Spleen (tissue), 11 donors: ENCODE measurements around the gene ARHGEF37. TPM values are rescaled to one million over a fixed set of nuclear protein-coding genes. Genes with fewer than 3 reads are reported as not detected.

Experiments used
- DNase-seq: peaks from one replicate; pipeline ENCODE4 v3.0.0-alpha.2; 2020
- H3K27ac ChIP-seq, 8 donors: fragments of 200-600 bp; sonication (generic) in 7 of 8; 1 replicate in 4 of 8; 2 replicates in 4 of 8; pipeline versions ENCODE4 v1.5.0 to v1.8.0; 2016 to 2021; ENCODE audit warnings: inconsistent platforms in 4 of 8, mild to moderate bottlenecking in 4 of 8, moderate library complexity in 1 of 8
- H3K27me3 ChIP-seq, 7 donors: fragments of 200-600 bp; sonication (generic) in 6 of 7; replicated peaks in 1 of 7; 1 replicate in 4 of 7; 2 replicates in 3 of 7; pipeline versions ENCODE4 v1.5.0 to v1.8.0; 2016 to 2021; ENCODE audit warnings: inconsistent platforms in 3 of 7, mild to moderate bottlenecking in 1 of 7
- H3K36me3 ChIP-seq, 6 donors: fragments of 200-600 bp; sonication (generic) in 5 of 6; 1 replicate in 4 of 6; 2 replicates in 2 of 6; pipeline versions ENCODE4 v1.5.0 to v1.8.0; 2016 to 2021; ENCODE audit warnings: inconsistent platforms in 2 of 6
- H3K4me1 ChIP-seq, 6 donors: fragments of 200-600 bp; sonication (generic) in 5 of 6; 1 replicate in 3 of 6; 2 replicates in 3 of 6; pipeline versions ENCODE4 v1.5.0 to v1.8.0; 2016 to 2021; ENCODE audit warnings: inconsistent platforms in 3 of 6
- H3K4me3 ChIP-seq, 8 donors: fragments of 200-600 bp; sonication (generic) in 7 of 8; 1 replicate in 4 of 8; 2 replicates in 4 of 8; pipeline versions ENCODE4 v1.5.0 to v1.8.0; 2016 to 2021; ENCODE audit warnings: inconsistent platforms in 4 of 8, mild to moderate bottlenecking in 4 of 8, moderate library complexity in 2 of 8
- H3K9me3 ChIP-seq, 8 donors: fragments of 200-600 bp; sonication (generic) in 7 of 8; 1 replicate in 4 of 8; 2 replicates in 4 of 8; pipeline versions ENCODE4 v1.5.0 to v1.8.0; 2016 to 2021; ENCODE audit warnings: inconsistent platforms in 4 of 8
- POLR2A ChIP-seq, 3 donors: fragments of 450-650 bp; IDR thresholded peaks; one replicate each; pipeline ENCODE4 v1.5.1; 2017; ENCODE audit warnings: antibody characterized with exemption in 3 of 3, mild to moderate bottlenecking in 1 of 3
- POLR2AphosphoS5 ChIP-seq, 3 donors: sonication (generic); formaldehyde crosslinking; IDR thresholded peaks; one replicate each; pipeline ENCODE4 v1.5.1; 2017; ENCODE audit warnings: antibody characterized with exemption in 3 of 3
- WGBS, 5 donors: extraction: QIAGEN DNeasy Blood & Tissue Kit in 3 of 5; methylation state at CpG; one replicate each; pipeline versions ENCODE4 v1.1.5 to v1.1.7; 2013 to 2018; 5-methylcytosine and 5-hydroxymethylcytosine counted together
- intact Hi-C: fragments of 100-400 bp; cut with DNase I; formaldehyde crosslinking; loops from one replicate; pipeline ENCODE4 v1.15.0; 2023; ENCODE audit warnings: low total_unique reads
- polyA plus RNA-seq, 3 donors: library from polyadenylated mRNA; stranded (reverse); fragments of 200-250 nt; gene quantifications; one replicate each; pipeline ENCODE4 v1.2.1, GENCODE V29; 2013
- total RNA-seq, 7 donors: library from RNA; depleted of rRNA in 3 of 7; stranded (reverse); fragments of >200 nt in 3 of 7; fragmentation: NEBNext Ultra II Directional in 4 of 7; extraction: Animal tissue kit (Norgen Biotek cat#: 25700) in 4 of 7; gene quantifications; one replicate each; pipeline versions ENCODE4 v1.1.0 to v1.2.1, GENCODE V29; 2016 to 2021
- TF ChIP-seq, protein P1 (sequence below), 11 experiments: fragments of 200-600 bp in 7 of 11; fragments of 450-650 bp in 4 of 11; sonication (generic) in 4 of 11; IDR thresholded peaks in 8 of 11; conservative IDR thresholded peaks in 3 of 11; 1 replicate in 7 of 11; 2 replicates in 4 of 11; pipeline versions ENCODE4 v1.4.0 to v1.8.0; 2016 to 2021; ENCODE audit warnings: antibody characterized with exemption in 11 of 11, inconsistent platforms in 4 of 11, mild to moderate bottlenecking in 1 of 11
- donor health status: healthy with polysubstance abuse.
- donor health status: DM: no; HTN: no; CAD: no; lungs with moderate emphysema.
- donor health status: DM: no; HTN: no; CAD: no.
- donor health status: Bipolar disorder and iron deficiency.
- donor health status: healthy.
- donor health status: DM: no; HTN: no; CAD: no.
- donor health status: DM: yes; HTN: yes; CAD: no.

Gene ARHGEF37
- total and polyA plus RNA-seq, 10 donors: 0.77 to 3.5 (median 1.3) TPM

DNA sequence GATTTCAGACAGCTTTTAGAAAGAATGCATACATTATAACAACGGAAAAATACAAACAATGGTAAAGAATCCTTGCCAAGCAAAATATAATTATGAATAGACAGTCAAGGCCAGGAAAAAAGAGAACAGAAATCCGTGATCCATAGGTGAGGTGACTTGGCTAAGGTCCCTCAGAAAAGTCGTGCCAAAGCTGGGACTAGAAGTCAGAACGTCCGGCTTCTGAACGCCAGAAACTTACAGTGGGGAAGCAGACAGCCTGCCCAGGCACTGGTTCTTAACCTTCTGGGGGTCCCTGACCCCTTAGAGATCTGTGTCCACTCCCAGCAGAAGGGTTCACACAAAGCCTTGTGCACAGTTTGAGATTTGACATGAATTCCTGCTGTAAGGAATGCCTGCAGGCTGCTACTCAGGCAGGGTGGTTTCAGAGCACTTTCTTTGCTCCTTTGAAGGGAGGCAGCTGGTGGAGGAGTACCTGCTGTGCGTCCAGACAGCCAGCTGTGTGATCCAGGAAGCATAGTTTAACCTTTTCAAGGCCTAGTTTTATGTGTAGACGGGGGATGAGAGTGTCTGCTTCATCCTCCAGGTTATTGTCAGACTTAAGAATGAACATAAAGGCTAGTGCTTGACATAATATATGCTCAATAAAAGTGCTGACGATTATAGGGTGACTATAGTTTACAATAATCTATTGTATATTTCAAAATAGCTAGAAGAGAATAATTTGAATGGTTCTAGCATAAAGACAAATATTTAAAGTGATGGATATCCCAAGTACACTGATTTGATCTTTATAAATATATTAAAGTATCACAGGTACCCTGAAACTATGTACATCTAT lies 852 bp downstream of the ARHGEF37 start:
- intact Hi-C loops: no loop called here
- Histone ChIP-seq H3K4me3 (peak overlapping the region in 6 of 8 donors; percentile 38 to 72 (median 45)), H3K27me3 (peaks cover 0 to 26% (median 4%) of the 10 kb centered on the region in 7 donors), H3K9me3 (no peaks in the 10 kb centered on the region), H3K4me1 (peaks cover 0 to 31% (median 18%) of the 10 kb centered on the region in 6 donors), H3K27ac (peak overlapping the region in 4 of 8 donors; percentile 45 to 67 (median 62)), H3K36me3 (no peaks in the 10 kb centered on the region)
- no peak for DNase-seq
- TF ChIP-seq, protein P1, sequence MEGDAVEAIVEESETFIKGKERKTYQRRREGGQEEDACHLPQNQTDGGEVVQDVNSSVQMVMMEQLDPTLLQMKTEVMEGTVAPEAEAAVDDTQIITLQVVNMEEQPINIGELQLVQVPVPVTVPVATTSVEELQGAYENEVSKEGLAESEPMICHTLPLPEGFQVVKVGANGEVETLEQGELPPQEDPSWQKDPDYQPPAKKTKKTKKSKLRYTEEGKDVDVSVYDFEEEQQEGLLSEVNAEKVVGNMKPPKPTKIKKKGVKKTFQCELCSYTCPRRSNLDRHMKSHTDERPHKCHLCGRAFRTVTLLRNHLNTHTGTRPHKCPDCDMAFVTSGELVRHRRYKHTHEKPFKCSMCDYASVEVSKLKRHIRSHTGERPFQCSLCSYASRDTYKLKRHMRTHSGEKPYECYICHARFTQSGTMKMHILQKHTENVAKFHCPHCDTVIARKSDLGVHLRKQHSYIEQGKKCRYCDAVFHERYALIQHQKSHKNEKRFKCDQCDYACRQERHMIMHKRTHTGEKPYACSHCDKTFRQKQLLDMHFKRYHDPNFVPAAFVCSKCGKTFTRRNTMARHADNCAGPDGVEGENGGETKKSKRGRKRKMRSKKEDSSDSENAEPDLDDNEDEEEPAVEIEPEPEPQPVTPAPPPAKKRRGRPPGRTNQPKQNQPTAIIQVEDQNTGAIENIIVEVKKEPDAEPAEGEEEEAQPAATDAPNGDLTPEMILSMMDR (IDR thresholded peaks at IDR 0.05 in 8 of 11, conservative IDR thresholded peaks at IDR 0.05 in 3 of 11): no peak
- TF ChIP-seq POLR2AphosphoS5 (IDR thresholded peaks at IDR 0.05): no peak
- no peak for TF ChIP-seq POLR2A (IDR thresholded peaks at IDR 0.05)
- WGBS, 5 donors: 61 to 73% (median 68%) methylated on average over 9 of the region's 9 CpGs

DNA sequence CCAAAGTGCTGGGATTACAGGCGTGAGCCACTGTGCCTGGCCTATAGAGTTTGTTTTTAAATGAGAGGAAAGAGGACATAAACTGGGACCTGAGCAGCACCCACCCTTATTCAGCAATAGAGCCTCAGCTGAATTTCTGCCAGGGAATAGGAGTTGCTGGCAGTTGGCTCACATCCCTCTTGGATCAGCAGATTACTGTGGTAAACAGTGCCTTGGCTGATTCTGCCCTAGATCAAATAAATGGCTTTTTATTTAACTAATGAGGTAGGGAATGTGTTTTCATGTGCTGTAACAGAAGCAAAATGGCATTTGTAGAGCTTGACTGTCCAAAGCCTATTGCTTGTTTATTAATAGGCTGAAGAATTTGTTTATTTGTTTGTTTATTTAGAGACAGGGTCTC lies 2.1 kb downstream of the ARHGEF37 start:
- WGBS, 5 donors: 76 to 100% (median 83%) methylated on average over 1 of the region's 1 CpG; no CpG with 5 or more reads in 1 of the 5 donors
- peaks cover 0 to 26% (median 4%) of the 10 kb centered on the region in 7 donors for H3K27me3 ChIP-seq
- H3K27ac ChIP-seq: peak overlapping the region in 5 of 8 donors; percentile 1 to 41 (median 17)
- H3K4me1 ChIP-seq: peaks cover 0 to 31% (median 18%) of the 10 kb centered on the region in 6 donors
- no peak for DNase-seq
- intact Hi-C loops: no loop called here
- no peaks in the 10 kb centered on the region for H3K36me3 ChIP-seq
- H3K9me3 ChIP-seq: no peaks in the 10 kb centered on the region
- H3K4me3 ChIP-seq: no peak overlapping the region
- TF ChIP-seq POLR2A (IDR thresholded peaks at IDR 0.05) (no peak), POLR2AphosphoS5 (IDR thresholded peaks at IDR 0.05) (no peak)
- TF ChIP-seq, protein P1 (IDR thresholded peaks at IDR 0.05 in 8 of 11, conservative IDR thresholded peaks at IDR 0.05 in 3 of 11): no peak

DNA sequence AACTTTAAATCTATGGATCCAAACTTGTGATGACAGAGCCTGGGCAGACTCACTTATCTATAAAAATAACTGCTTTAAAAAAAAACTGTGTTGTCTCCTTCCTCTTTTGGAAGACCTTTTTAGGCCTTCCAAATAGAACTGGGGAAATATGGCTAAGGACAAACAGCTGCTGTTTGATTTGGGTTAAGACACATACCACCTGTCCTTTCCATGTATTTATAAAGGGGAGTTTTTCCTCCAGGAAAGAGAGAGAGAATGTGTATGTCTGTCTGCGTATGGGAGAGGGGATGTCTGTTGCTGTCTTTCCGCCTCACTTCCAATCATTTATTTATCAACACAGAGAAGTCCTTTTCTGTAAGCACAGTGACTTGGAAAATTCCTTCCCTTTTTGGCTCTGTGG lies 2.8 kb downstream of the ARHGEF37 start:
- peaks cover 0 to 31% (median 18%) of the 10 kb centered on the region in 6 donors for H3K4me1 ChIP-seq
- H3K36me3 ChIP-seq: no peaks in the 10 kb centered on the region
- intact Hi-C loops: no loop called here
- 60 to 90% (median 84%) methylated on average over 2 of the region's 2 CpGs for WGBS, 5 donors
- TF ChIP-seq POLR2A (IDR thresholded peaks at IDR 0.05) (no peak), POLR2AphosphoS5 (IDR thresholded peaks at IDR 0.05) (no peak)
- TF ChIP-seq, protein P1 (IDR thresholded peaks at IDR 0.05 in 8 of 11, conservative IDR thresholded peaks at IDR 0.05 in 3 of 11): no peak
- peaks cover 0 to 26% (median 4%) of the 10 kb centered on the region in 7 donors for H3K27me3 ChIP-seq
- peak overlapping the region in 5 of 8 donors; percentile 2 to 41 (median 19) for H3K27ac ChIP-seq
- no peaks in the 10 kb centered on the region for H3K9me3 ChIP-seq
- H3K4me3 ChIP-seq: no peak overlapping the region
- DNase-seq: no peak

DNA sequence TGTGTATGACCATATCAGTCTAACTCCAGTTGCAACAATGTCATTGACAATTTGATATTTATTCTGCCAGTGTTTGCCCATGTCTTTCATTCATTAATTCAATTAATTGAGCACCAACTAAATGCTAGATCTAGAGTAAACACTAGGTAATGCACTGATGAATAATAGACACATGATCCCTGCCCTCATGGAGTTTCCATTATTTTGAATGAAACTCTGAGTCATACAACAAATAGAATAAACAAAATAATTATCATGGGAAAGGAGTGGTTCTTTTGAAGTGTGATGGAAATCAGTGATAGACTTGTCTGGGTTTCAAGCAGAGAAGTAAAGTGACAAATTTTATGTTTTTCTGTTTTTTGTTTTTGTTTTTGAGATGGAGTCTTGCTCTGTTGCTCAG lies 4.6 kb downstream of the ARHGEF37 start:
- no peak overlapping the region for H3K27ac ChIP-seq
- H3K27me3 ChIP-seq: peaks cover 0 to 13% (median 4%) of the 10 kb centered on the region in 7 donors
- TF ChIP-seq POLR2AphosphoS5 (IDR thresholded peaks at IDR 0.05): no peak
- TF ChIP-seq, protein P1 (IDR thresholded peaks at IDR 0.05 in 8 of 11, conservative IDR thresholded peaks at IDR 0.05 in 3 of 11): no peak
- no peak for TF ChIP-seq POLR2A (IDR thresholded peaks at IDR 0.05)
- DNase-seq: no peak
- H3K4me3 ChIP-seq: no peak overlapping the region
- H3K9me3 ChIP-seq: no peaks in the 10 kb centered on the region
- H3K36me3 ChIP-seq: no peaks in the 10 kb centered on the region
- peaks cover 0 to 26% (median 14%) of the 10 kb centered on the region in 6 donors for H3K4me1 ChIP-seq
- intact Hi-C loops: no loop called here
